Bronchial epithelial cell (primary cell): ENCODE results near the gene FAT1. TPM values are rescaled to one million over a fixed set of nuclear protein-coding genes. Genes with fewer than 3 reads are reported as not detected.
A peak's percentile ranks its signal among the peaks of the same experiment; 100 is the strongest.

Source experiments
- DNase-seq: peaks from one replicate; pipeline ENCODE4 v3.0.0-alpha.2; 2010; ENCODE audit warnings: low read depth
- FAIRE-seq: peaks from 2 replicates; lab custom pipeline; 2011; peaks lifted over from hg19 to GRCh38; lab: Jason Lieb, UNC
- H3K27me3 ChIP-seq: 2 replicates; pipeline ENCODE4 v1.5.1; 2011; ENCODE audit warnings: low read length; ENCODE audit not compliant: control insufficient read depth, insufficient read depth
- H3K36me3 ChIP-seq: 2 replicates; pipeline ENCODE4 v1.5.1; 2011; ENCODE audit warnings: low read length; ENCODE audit not compliant: control insufficient read depth, insufficient read depth
- H3K4me3 ChIP-seq: 2 replicates; pipeline ENCODE4 v1.5.1; 2011; ENCODE audit warnings: mild to moderate bottlenecking, low read depth, low read length, control low read depth
- CTCF ChIP-seq: IDR thresholded peaks from 2 replicates; pipeline ENCODE4 v1.5.1; 2011; ENCODE audit warnings: mild to moderate bottlenecking, moderate library complexity, low read length, control low read depth, inconsistent platforms; ENCODE audit not compliant: insufficient read depth, severe bottlenecking
- total RNA-seq: library from RNA; depleted of rRNA; stranded (reverse); fragments of >200 nt; gene quantifications from 2 replicates; pipeline ENCODE4 v1.2.1, GENCODE V29; 2014

Gene FAT1
- total RNA-seq, 1 donor from 2014 or later: 237 TPM

GRCh38 chr4:186724864-186725468, 1.3 kb upstream of the FAT1 start:
- Histone ChIP-seq H3K4me3 (peak overlapping the region; percentile 61), H3K36me3 (no peaks in the 10 kb centered on the region), H3K27me3 (no peaks in the 10 kb centered on the region)
- no peak for DNase-seq
- FAIRE-seq: no peak
- TF ChIP-seq CTCF: no peak

- TF ChIP-seq CTCF: no peak
- Histone ChIP-seq H3K36me3 (no peaks in the 10 kb centered on the region), H3K4me3 (peak overlapping the region; percentile 61), H3K27me3 (no peaks in the 10 kb centered on the region)
- no peak for DNase-seq
- FAIRE-seq: no peak
Measured at GRCh38 chr4:186724058-186724863, 605 bp upstream of the FAT1 start.

GRCh38 chr4:186722796-186723291, 812 bp downstream of the FAT1 start:
- Histone ChIP-seq H3K4me3 (peak overlapping the region; percentile 61), H3K36me3 (no peaks in the 10 kb centered on the region), H3K27me3 (no peaks in the 10 kb centered on the region)
- FAIRE-seq (no peak), DNase-seq (no peak)
- no peak for TF ChIP-seq CTCF

- TF ChIP-seq CTCF: peak; percentile 46
- H3K36me3 ChIP-seq: no peaks in the 10 kb centered on the region
- DNase-seq (no peak), FAIRE-seq (no peak)
- no peak overlapping the region for H3K4me3 ChIP-seq
- no peaks in the 10 kb centered on the region for H3K27me3 ChIP-seq
Measured at GRCh38 chr4:186719925-186720694, 3.5 kb downstream of the FAT1 start.

- DNase-seq (peak; percentile 83), FAIRE-seq (no peak)
- Histone ChIP-seq H3K27me3 (no peaks in the 10 kb centered on the region), H3K4me3 (no peak overlapping the region), H3K36me3 (no peaks in the 10 kb centered on the region)
- no peak for TF ChIP-seq CTCF
Measured at GRCh38 chr4:186717556-186717955, 6.1 kb downstream of the FAT1 start.
